GM21528 (cell line): ENCODE measurements around the gene GNAZ.

Source experiments
- ATAC-seq: cut with Tn5 transposase; IDR thresholded peaks from one replicate; pipeline ENCODE4 v1.9.1; 2021; ENCODE audit warnings: mild to moderate bottlenecking, moderate library complexity; ENCODE audit not compliant: unreplicated experiment, low FRiP score

GNAZ gene

GRCh38 chr22:23075525-23076216 lies 5.4 kb downstream of the GNAZ start:
- no peak for ATAC-seq

GRCh38 chr22:23076896-23077572 lies 6.7 kb downstream of the GNAZ start:
- no peak for ATAC-seq

- ATAC-seq = no peak
Observed at GRCh38 chr22:23077627-23078461, 7.5 kb downstream of the GNAZ start.

- ATAC-seq = no peak
Observed at GRCh38 chr22:23078462-23078787, 8.1 kb downstream of the GNAZ start.

- ATAC-seq = no peak
Observed at GRCh38 chr22:23079240-23079768, 9.0 kb downstream of the GNAZ start.

GRCh38 chr22:23079814-23080521 lies 9.6 kb downstream of the GNAZ start:
- no peak for ATAC-seq

GRCh38 chr22:23080613-23081290 lies 10.4 kb downstream of the GNAZ start:
- no peak for ATAC-seq

- no peak for ATAC-seq
Observed at GRCh38 chr22:23082534-23083314, 12.4 kb downstream of the GNAZ start.

- no peak for ATAC-seq
Observed at GRCh38 chr22:23083315-23084021, 13.1 kb downstream of the GNAZ start.

- ATAC-seq = no peak
Observed at GRCh38 chr22:23084453-23085350, 14.4 kb downstream of the GNAZ start.

GRCh38 chr22:23085351-23085671 lies 15.0 kb downstream of the GNAZ start:
- ATAC-seq = no peak

- ATAC-seq = no peak
Observed at GRCh38 chr22:23085785-23086184, 15.5 kb downstream of the GNAZ start.

GRCh38 chr22:23086263-23086662 lies 15.9 kb downstream of the GNAZ start:
- ATAC-seq = no peak

- no peak for ATAC-seq
Observed at GRCh38 chr22:23086787-23087186, 16.5 kb downstream of the GNAZ start.

GRCh38 chr22:23088199-23088604 lies 17.9 kb downstream of the GNAZ start:
- no peak for ATAC-seq

GRCh38 chr22:23089010-23089409 lies 18.7 kb downstream of the GNAZ start:
- ATAC-seq = no peak

GRCh38 chr22:23089633-23090456 lies 19.5 kb downstream of the GNAZ start:
- no peak for ATAC-seq
